ENCODE results near the gene NAP1L4.

Gene NAP1L4

DNA sequence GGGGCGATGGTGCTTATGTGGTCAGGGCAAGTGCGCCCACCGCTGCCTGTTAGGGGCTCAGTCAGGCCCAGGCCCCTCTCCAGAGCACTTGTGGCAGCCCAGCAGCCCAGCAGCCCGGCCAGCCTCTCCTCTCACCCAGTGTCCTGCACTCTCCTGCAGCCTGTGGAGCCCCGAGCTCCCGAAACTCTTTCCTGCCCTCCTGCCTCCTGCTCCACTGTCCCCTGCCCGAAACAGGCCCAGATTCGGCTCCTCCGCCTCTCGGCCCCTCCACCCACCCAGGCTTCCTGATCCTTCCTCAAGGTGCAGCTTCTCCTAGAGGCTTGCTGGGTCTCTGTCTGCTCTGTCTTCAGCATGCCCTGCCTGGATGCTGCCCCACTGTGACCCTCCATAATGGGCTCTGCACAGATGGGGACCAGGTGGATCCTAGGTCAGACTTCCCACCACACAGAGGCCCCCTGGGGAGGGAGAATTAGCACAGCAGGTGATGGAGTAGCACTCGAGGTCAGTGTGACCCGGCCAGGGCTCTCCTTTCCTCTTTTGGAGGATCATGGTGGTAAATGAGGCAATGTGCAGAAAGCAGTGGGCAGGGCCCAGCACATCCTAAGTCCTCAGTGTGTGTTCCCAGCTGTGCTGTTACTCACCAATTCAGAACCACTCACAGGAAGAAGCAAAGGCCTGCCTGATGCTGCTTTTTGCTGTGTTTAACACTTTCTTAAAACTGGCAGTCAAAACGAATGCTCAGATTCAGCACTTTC, 18.6 kb upstream of the NAP1L4 start:
- no peak for DNase-seq

GRCh38 chr11:3010004-3010403, 17.9 kb upstream of the NAP1L4 start:
- no peak for DNase-seq

GRCh38 chr11:3009481-3009880, 17.4 kb upstream of the NAP1L4 start:
- DNase-seq = no peak

DNA sequence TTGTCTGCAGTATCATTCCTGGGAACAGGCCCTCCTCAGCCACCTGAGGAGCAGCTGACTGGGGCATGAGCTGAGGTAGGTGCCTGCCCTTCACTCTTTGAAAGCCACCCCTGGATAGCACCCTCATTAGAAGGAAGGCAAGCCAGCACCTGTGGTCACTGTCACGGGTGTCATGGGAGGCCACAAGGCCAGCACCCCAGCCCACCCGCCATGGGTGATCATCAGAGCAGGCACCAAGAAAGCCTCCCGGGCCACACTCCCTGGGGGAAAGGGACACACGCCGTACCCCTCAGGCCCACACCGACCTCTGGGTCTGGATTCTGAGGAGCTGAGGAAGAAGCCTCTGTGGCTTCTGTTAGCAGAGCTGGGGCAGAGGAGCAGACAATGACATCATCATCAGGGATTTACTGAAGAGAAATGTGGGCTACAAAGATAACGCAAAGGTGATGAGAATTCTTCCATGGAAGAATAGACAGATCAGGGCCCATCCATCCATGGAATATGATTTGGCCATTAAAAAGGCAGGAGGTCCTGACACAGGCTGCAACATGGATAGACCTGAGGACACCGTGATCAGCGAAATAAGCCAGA, 16.7 kb upstream of the NAP1L4 start:
- no peak for DNase-seq

DNA sequence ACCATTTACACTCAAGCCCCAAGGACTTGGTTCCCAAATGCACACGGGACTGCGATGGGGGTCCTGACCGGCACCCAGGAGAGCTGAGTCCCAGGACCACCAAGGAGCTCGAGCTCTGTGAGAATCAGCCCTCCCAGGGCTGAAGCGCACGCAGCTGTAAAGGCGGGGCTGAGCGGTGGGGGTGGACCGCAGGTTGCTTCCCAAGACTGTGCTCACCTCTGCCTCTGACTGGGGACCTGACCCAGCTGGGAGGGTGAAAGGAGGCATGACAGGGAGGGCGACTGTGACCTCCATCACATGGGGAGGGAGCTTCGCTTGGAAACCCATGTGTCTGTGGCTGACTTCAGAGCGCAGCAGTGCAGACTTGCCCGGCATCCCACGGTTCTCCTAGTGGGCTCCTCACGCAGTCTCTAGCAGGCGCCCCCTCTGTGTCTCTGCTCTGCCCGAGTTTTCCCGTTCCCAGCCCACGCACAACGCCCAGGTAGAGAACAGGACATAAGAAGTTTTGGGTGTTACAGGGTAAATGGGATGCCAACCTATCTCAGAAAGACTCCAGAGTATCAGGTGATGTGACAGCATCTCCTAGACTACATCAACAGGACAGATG, 15.4 kb upstream of the NAP1L4 start:
- DNase-seq = no peak

DNA sequence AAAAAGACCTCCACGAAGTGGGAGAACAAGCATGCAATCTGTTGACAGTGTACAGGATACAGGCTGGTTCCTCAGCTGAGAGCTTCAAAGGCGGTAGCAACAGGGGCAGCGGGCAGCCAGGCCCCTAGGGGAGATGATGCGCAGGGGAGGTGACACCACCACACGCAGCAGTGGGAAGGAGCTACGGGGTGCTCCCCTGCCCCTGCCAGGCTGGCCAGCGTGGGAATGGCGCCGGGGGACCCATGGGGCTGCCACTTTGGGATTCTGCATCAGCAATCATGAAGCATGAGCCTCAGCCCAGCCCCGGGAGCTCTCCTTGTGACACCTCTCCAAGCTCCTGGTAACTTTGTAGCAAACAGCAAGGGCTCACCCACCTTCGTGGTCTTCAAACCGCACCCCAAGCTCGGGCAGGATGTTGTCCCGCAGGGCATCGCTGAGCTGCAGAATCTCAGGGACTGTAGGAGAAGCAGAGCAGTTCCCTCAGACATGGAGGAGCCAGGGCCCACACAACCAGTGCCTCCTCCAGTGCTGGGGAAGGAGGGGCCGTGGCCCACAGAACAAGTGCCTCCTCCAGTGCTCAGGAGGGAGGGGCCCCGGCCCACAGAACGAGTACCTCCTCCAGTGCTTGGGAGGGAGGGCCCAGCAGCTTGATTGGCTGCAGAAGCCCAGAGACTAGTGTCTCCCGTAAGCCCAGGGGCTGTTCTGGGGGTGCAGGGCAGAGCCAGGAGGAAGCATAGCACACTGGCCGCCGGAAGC, 14.6 kb upstream of the NAP1L4 start:
- no peak for DNase-seq

GRCh38 chr11:3004481-3004880, 12.4 kb upstream of the NAP1L4 start:
- no peak for DNase-seq

DNA sequence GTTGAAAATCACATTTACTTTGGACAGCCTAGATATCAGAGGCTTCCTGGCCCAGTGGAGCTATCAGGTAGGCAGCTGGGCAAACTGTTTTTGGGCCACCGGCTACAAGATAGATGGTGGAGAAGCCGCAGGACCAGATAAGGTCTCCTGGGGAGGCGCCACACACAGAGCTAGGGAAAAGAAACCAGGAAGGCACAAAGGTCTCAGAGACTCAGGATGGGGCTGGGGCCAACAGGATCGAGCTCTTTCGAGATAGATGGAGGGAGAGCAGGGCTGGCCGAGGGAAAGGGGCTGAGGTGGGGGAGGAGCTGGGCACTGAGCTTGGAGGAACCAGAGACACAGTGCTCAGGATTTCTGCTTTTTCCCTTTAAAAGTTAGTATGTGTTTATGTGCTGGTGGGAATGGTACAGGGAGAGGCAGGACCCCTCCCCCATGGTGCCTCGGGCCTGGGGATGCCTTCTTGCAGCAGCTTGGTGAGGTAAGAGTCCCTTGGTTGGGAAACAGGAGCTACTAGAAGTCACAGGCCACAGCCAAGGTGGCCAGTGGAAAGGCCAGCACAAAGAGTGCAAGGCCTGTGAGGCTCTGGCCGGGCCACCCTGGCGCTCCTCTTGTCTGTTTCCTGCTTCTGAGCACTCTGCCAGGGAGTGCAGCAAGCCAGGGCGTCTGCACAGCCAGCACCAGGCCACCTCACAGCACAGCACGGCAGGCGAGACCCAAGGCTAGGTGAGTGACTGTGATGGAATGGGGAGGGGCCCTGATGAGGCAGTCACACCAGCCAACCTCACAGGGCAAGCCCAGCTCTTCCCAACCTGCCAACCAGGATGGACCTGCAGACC, 11.5 kb upstream of the NAP1L4 start:
- no peak for DNase-seq

- DNase-seq = no peak
Observed at GRCh38 chr11:3002871-3003270, 10.7 kb upstream of the NAP1L4 start.

- no peak for DNase-seq
Observed at GRCh38 chr11:3002351-3002861, 10.3 kb upstream of the NAP1L4 start.

DNA sequence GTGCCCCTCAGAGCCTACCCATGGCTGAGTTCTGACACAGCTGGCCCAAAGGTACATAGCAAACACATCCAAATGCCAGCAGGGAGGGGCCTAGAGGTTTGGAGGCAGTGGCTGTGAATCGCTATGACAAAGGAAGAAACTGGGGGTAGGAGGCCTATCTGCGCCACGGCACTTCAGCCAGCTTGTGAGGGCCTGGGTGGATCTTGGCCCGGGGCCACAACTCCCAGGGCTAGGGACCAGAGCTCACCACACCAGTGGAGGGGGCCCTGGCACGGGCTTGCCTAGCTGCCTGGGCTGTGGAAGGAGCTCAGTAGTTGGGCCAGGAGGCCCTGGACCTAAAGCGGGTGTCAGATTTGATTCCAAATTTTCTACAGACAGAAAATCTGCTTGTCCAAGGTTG, 9.4 kb upstream of the NAP1L4 start:
- no peak for DNase-seq

GRCh38 chr11:3000032-3000961, 8.2 kb upstream of the NAP1L4 start:
- no peak for DNase-seq

GRCh38 chr11:2999464-2999998, 7.4 kb upstream of the NAP1L4 start:
- no peak for DNase-seq

DNA sequence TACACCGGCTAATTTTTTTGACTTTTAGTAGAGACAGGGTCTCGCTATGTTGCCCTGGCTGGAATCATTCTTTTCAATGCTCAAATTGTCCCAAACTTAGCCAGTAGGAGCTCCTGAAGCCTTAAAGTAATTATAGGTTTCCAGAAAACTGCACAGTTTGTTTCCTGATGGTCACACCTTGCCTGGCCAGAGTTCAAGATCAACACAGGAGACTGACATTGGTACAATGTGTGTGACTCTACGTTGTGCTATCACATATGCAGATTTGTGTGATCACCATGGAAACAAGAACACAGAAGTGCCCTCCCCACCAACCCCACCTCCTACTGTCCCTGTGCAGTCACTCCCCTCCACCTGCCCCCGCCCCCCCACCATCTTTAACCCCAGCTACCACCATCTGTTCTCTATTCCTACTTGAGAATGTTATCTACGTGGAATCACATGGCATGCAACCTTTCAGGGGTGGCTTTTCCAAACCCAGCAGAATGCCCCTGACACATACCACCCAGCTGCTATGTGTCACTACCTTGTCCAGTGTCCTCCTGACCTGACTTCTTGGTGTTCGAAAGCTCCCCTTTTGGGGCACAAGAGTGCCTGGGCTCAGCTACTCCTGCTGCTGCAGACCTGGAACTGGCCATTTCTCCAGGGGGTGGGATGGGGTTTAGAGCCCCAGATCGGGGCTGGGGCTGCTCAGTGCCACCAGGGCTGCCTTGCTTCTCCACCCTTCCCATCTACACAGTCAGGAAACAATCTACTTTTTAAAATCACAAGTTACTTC, 6.1 kb upstream of the NAP1L4 start:
- DNase-seq = no peak

DNA sequence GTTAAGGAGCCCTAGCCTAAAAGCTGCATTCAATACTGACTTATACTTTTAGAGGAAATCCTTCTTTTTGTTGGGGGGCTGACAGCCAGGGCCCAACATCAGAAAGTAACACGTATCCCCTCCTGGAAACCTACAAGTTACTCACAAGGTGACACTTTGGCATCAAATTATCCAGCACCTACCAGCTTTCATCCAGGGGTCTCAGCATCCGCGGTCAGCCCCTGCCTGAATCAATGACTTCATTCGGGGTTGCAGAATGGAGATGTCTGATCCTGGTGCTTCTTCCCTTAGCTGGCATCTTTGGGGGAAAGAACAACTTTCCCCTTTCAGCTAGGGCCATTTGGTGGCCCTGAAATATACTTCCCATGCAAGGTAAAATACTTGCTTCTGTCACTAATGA, 5.3 kb upstream of the NAP1L4 start:
- DNase-seq = no peak

DNA sequence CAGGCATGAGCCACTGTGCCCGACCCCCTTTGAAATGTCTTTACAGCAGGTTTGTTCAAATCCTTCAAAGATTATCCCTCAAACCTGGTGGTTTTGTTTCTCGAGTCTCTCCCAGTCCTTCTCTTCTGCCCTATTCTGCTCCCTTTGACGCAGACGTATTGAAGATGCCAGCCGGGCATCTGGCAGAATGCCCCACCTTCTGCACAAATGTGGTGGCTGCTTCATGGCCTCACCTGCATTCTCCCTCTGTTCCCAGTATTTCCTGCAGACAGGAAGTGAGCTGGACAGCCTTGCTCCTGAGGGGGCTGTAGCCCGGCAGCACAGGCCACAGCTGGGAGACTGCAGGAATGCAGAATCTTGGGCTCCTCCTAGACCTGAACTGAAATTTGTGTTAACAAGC, 4.8 kb upstream of the NAP1L4 start:
- no peak for DNase-seq

GRCh38 chr11:2995893-2996554, 3.9 kb upstream of the NAP1L4 start:
- no peak for DNase-seq

DNA sequence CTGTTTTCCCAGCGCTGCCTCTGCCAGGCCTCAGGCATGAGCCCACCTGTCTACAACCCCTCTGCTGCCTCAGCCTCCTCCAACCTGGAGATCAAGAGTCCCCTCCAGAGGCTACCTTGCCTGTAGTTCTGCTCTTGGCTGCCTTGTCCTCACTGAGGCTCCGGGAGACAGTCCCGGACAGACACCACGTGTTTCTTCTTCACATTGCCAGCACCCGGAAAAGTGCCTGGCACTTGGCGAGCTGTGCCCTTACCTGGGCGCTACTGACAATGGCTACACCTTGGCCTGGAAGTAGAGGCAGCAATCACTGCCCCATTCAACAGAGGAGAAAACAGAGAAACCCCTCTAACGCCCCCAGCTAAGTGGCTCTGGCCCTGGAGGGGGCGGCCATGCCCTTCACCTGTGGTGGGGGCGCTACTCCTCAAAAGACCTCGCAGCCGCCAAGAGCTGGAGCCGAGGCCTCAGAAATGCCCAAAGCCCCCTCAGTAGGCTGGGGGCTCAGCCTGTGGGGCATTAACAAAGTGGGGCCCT, 3.0 kb upstream of the NAP1L4 start:
- DNase-seq = no peak

- no peak for DNase-seq
Observed at GRCh38 chr11:2994336-2994730, 2.2 kb upstream of the NAP1L4 start.

DNA sequence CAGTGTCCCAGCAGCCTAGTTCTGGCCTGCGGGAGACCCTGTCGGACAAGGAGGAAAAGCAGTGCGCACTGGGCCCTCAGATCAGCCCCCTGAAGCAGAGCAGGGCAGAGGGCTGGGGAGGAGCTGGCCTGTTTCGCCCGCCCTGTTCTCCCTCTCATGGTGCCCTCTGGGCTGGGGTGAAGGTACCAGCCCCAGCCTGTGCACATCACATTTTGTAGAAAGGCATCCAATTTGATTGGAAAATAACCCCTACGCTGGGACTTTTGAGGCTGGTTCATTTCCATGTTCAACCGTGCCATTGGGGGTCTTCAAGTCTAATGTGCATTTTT, 832 bp upstream of the NAP1L4 start:
- no peak for DNase-seq
